Subcutaneous abdominal adipose tissue (tissue), 5 donors: Measurements from ENCODE around the gene KCNIP4.
"Not testable (repeated sequence)": the region's sequence is repeated elsewhere in the genome, so short reads cannot be mapped to it uniquely, and the experiment has no call there.

Experiments
- H3K27ac ChIP-seq: one replicate; pipeline ENCODE4 v1.7.0; 2013; ENCODE audit warnings: low read depth, mild to moderate bottlenecking, inconsistent platforms, low read length, moderate library complexity
- H3K27me3 ChIP-seq, 5 donors: one replicate each; pipeline ENCODE4 v1.7.0; 2013; ENCODE audit warnings: low read length in 5 of 5, inconsistent platforms in 1 of 5; ENCODE audit not compliant: control insufficient read depth in 5 of 5, insufficient read depth in 4 of 5
- H3K36me3 ChIP-seq, 5 donors: one replicate each; pipeline ENCODE4 v1.7.0; 2013; ENCODE audit warnings: low read length in 5 of 5; ENCODE audit not compliant: control insufficient read depth in 5 of 5, insufficient read depth in 5 of 5
- H3K4me1 ChIP-seq, 5 donors: one replicate each; pipeline ENCODE4 v1.7.0; 2013; ENCODE audit warnings: low read length in 5 of 5, mild to moderate bottlenecking in 3 of 5, moderate library complexity in 1 of 5; ENCODE audit not compliant: control insufficient read depth in 5 of 5, insufficient read depth in 5 of 5
- H3K4me3 ChIP-seq, 5 donors: one replicate each; pipeline ENCODE4 v1.7.0; 2013; ENCODE audit warnings: low read length in 5 of 5, low read depth in 1 of 5
- H3K9ac ChIP-seq, 5 donors: one replicate each; pipeline ENCODE4 v1.7.0; 2013; ENCODE audit warnings: low read length in 5 of 5, mild to moderate bottlenecking in 4 of 5, moderate library complexity in 3 of 5
- H3K9me3 ChIP-seq, 5 donors: one replicate each; pipeline ENCODE4 v1.7.0; 2013; ENCODE audit warnings: low read length in 5 of 5; ENCODE audit not compliant: control insufficient read depth in 5 of 5
- donor health status: healthy.
- donor health status: healthy.
- donor health status: healthy.
- donor health status: healthy.
- donor health status: healthy.

The KCNIP4 gene

GRCh38 chr4:21376176-21376575, 572.4 kb downstream of the KCNIP4 start:
- Histone ChIP-seq H3K36me3 (no peaks in the 10 kb centered on the region), H3K27ac (no peak overlapping the region), H3K4me3 (no peak overlapping the region), H3K4me1 (no peaks in the 10 kb centered on the region), H3K9me3 (peaks cover 0 to 3% (median 0%) of the 10 kb centered on the region in 5 donors), H3K9ac (no peak overlapping the region), H3K27me3 (no peaks in the 10 kb centered on the region)

DNA sequence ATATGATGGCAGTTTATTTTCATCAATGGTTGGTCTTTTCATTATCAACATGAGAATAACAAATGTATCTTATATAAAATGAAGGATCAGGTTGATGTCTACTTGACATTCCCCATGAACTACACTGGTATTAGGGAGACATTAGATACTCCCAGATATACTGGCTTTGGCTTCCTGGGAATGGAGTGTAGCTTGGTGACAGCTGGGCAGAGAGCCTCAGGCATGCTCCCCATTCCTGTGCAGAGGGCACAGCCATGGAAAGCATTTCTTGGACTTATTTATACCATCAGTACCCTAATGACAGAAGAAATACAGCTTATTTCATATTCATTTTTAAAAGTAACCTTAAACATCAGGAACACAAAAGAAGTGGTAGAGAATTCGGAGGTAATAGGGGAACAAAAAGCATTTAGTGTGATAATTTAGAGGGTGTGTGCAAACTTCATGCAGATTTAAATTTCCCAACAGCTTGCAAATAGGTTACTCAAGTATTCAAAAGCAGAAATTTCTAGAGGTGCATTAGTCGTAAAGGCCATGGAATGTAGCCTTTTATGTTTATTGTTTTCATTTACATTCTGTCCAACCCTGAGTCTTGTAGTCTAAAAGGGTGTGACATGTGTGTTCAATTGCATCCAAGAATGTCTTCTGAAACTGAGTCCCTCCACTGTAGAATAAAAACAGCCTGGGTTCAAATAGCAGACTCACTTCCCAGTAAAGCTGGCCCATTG, 573.8 kb downstream of the KCNIP4 start:
- Histone ChIP-seq H3K9ac (no peak overlapping the region), H3K4me3 (no peak overlapping the region), H3K36me3 (no peaks in the 10 kb centered on the region), H3K4me1 (no peaks in the 10 kb centered on the region), H3K9me3 (peaks cover 0 to 3% (median 0%) of the 10 kb centered on the region in 5 donors), H3K27ac (no peak overlapping the region), H3K27me3 (no peaks in the 10 kb centered on the region)

- H3K36me3 ChIP-seq, result no peaks in the 10 kb centered on the region
- no peaks in the 10 kb centered on the region for H3K9me3 ChIP-seq
- no peaks in the 10 kb centered on the region for H3K4me1 ChIP-seq
- no peaks in the 10 kb centered on the region for H3K27me3 ChIP-seq
- H3K27ac ChIP-seq, result no peak overlapping the region
- H3K4me3 ChIP-seq, result no peak overlapping the region
- no peak overlapping the region for H3K9ac ChIP-seq
Measured at GRCh38 chr4:21367567-21367966, 581.0 kb downstream of the KCNIP4 start.

DNA sequence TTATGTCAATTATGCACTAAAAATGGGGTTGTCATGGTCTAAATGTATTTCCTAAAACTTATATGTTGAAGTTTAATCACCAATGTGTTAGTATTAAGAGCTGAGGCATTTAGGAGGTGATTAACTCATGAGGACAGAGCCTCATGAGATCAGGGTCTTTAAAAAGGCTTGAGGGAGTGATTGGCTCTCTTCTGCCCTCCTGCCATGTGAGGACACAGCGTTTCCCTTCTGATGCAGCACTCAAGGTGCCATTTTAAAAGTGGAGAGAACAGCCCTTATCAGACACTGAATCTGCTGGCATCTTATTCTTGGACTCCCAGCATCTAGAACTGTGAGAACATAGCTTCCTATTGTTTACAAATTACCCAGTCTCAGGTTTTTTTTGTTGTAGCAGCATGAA, 581.7 kb downstream of the KCNIP4 start:
- Histone ChIP-seq H3K27me3 (no peaks in the 10 kb centered on the region), H3K36me3 (no peaks in the 10 kb centered on the region), H3K27ac (no peak overlapping the region), H3K4me3 (no peak overlapping the region), H3K9ac (no peak overlapping the region), H3K4me1 (no peaks in the 10 kb centered on the region), H3K9me3 (no peaks in the 10 kb centered on the region)

- Histone ChIP-seq H3K36me3 (no peaks in the 10 kb centered on the region), H3K9ac (no peak overlapping the region), H3K27me3 (no peaks in the 10 kb centered on the region), H3K9me3 (no peaks in the 10 kb centered on the region), H3K4me1 (no peaks in the 10 kb centered on the region), H3K4me3 (no peak overlapping the region), H3K27ac (no peak overlapping the region)
Measured at GRCh38 chr4:21366312-21366711, 582.3 kb downstream of the KCNIP4 start.

GRCh38 chr4:21363701-21364100, 584.9 kb downstream of the KCNIP4 start:
- Histone ChIP-seq H3K9ac (no peak overlapping the region), H3K9me3 (no peaks in the 10 kb centered on the region), H3K36me3 (no peaks in the 10 kb centered on the region), H3K27ac (no peak overlapping the region), H3K4me1 (no peaks in the 10 kb centered on the region), H3K27me3 (no peaks in the 10 kb centered on the region), H3K4me3 (no peak overlapping the region)

DNA sequence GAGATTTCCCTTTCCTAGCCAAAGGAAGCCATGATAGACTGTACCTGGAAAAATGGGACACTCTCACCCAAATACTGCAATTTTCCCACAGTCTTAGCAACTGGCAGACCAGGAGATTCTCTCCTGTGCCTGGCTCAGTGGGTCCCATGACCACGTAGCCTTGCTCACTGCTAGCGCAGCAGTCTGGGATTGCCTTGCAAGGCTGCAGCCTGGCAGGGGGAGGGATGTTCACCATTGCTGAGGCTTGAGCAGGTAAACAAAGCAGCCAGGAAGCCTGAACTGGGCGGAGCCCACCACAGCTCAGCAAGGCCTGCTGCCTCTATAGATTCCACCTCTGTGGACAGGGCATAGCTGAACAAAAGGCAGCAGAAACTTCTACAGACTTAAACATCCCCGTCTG, 596.2 kb downstream of the KCNIP4 start:
- H3K27me3 ChIP-seq, H3K4me3 ChIP-seq, H3K27ac ChIP-seq, H3K4me1 ChIP-seq, H3K36me3 ChIP-seq, H3K9ac ChIP-seq: not testable (repeated sequence)
- H3K9me3 ChIP-seq, result peaks cover 0 to 14% (median 13%) of the 10 kb centered on the region in 5 donors

- Histone ChIP-seq H3K9ac (no peak overlapping the region), H3K27me3 (no peaks in the 10 kb centered on the region), H3K9me3 (peaks cover 0 to 15% (median 11%) of the 10 kb centered on the region in 5 donors), H3K27ac (no peak overlapping the region), H3K4me1 (no peaks in the 10 kb centered on the region), H3K36me3 (no peaks in the 10 kb centered on the region), H3K4me3 (no peak overlapping the region)
Measured at GRCh38 chr4:21347142-21347541, 601.4 kb downstream of the KCNIP4 start.

DNA sequence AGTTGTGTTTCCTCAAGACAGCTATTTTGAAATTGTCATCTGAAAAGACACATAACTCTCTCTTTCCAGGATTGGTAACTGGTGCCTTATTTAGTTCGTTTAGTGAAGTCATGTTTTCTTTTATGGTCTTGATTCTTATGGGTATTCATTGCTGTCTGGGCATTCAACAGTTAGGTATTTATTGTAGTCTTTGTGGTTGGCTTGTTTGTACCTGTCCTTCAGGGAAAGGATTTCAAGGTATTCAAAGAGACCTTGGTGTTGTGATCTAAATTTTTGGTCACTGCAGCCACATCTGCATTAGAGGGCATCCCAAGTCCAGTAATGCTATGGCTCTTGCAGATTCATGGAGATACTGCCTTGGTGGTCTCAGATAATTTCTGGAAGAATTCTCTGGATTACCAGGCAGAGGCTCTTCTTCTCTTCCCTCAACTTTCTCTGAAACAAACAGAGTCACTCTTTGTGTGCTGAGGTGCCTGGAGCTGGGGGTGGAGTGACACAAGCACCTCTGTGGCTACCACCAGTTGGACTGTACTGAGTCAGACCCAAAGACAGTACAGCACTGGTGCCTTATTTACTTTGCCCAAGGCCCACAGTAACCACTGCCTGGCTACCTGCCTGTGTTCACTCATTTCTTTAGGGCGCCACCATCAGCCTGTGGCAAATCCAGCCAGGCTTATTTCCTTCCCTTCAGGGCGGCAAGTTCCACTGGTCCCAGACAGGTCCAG, 620.4 kb downstream of the KCNIP4 start:
- H3K4me1 ChIP-seq, result no peaks in the 10 kb centered on the region
- H3K27ac ChIP-seq, result no peak overlapping the region
- H3K27me3 ChIP-seq, result no peaks in the 10 kb centered on the region
- H3K9ac ChIP-seq, result no peak overlapping the region
- H3K4me3 ChIP-seq, result no peak overlapping the region
- H3K36me3 ChIP-seq, result no peaks in the 10 kb centered on the region
- H3K9me3 ChIP-seq, result peaks cover 0 to 17% (median 10%) of the 10 kb centered on the region in 5 donors

- H3K27me3 ChIP-seq, result no peaks in the 10 kb centered on the region
- H3K27ac ChIP-seq, result no peak overlapping the region
- H3K9me3 ChIP-seq, result peaks cover 3 to 24% (median 17%) of the 10 kb centered on the region in 5 donors
- H3K4me1 ChIP-seq, result no peaks in the 10 kb centered on the region
- no peaks in the 10 kb centered on the region for H3K36me3 ChIP-seq
- no peak overlapping the region for H3K4me3 ChIP-seq
- H3K9ac ChIP-seq, result no peak overlapping the region
Measured at GRCh38 chr4:21320034-21320433, 628.5 kb downstream of the KCNIP4 start.
